NT2/D1 (cell line): Measurements from ENCODE around the gene PLEKHH1.

ENCODE experiments used
- DNase-seq: peaks from one replicate; pipeline ENCODE4 v3.0.0-alpha.2; 2011; ENCODE audit warnings: low read depth, low spot score
- H3K27me3 ChIP-seq: 2 replicates; pipeline ENCODE4 v1.6.0; 2011; ENCODE audit warnings: mild to moderate bottlenecking; ENCODE audit not compliant: insufficient read length, insufficient read depth
- H3K36me3 ChIP-seq: 2 replicates; pipeline ENCODE4 v1.6.1; 2011; ENCODE audit warnings: mild to moderate bottlenecking, low read length, mixed read lengths; ENCODE audit not compliant: insufficient read depth, insufficient read length
- H3K4me1 ChIP-seq: 2 replicates; pipeline ENCODE4 v1.5.1; 2011; ENCODE audit not compliant: insufficient read depth, insufficient read length
- H3K4me3 ChIP-seq: 2 replicates; pipeline ENCODE4 v1.5.1; 2011; ENCODE audit warnings: low read depth; ENCODE audit not compliant: insufficient read length
- H3K9ac ChIP-seq: 2 replicates; pipeline ENCODE4 v1.6.0; 2011; ENCODE audit warnings: low read depth; ENCODE audit not compliant: insufficient read length
- H3K9me3 ChIP-seq: 2 replicates; pipeline ENCODE4 v1.5.1; 2011; ENCODE audit warnings: mild to moderate bottlenecking, low read length; ENCODE audit not compliant: insufficient read depth
- SUZ12 ChIP-seq: IDR thresholded peaks from 2 replicates; pipeline ENCODE4 v1.6.1; 2011; ENCODE audit not compliant: insufficient read length, insufficient read depth; ENCODE audit errors: extremely low read depth
- YY1 ChIP-seq: IDR thresholded peaks from 2 replicates; pipeline ENCODE4 v1.6.1; 2011; ENCODE audit not compliant: insufficient read length, insufficient read depth
- ZNF274 ChIP-seq: IDR thresholded peaks from 2 replicates; pipeline ENCODE4 v1.6.1; 2011; ENCODE audit warnings: mild to moderate bottlenecking, low read depth, low read length

PLEKHH1 gene

GRCh38 chr14:67497716-67498115 lies 35.4 kb upstream of the PLEKHH1 start:
- no peak for DNase-seq
- TF ChIP-seq SUZ12 (no peak), YY1 (no peak), ZNF274 (no peak)
- Histone ChIP-seq H3K9me3 (peaks cover 19% of the 10 kb centered on the region), H3K4me1 (no peaks in the 10 kb centered on the region), H3K27me3 (no peaks in the 10 kb centered on the region), H3K9ac (no peak overlapping the region), H3K36me3 (no peaks in the 10 kb centered on the region), H3K4me3 (no peak overlapping the region)

GRCh38 chr14:67500981-67501380 lies 32.1 kb upstream of the PLEKHH1 start:
- TF ChIP-seq ZNF274: no peak
- TF ChIP-seq SUZ12: no peak
- TF ChIP-seq YY1: no peak
- no peak for DNase-seq
- Histone ChIP-seq H3K9me3 (no peaks in the 10 kb centered on the region), H3K9ac (no peak overlapping the region), H3K4me3 (no peak overlapping the region), H3K4me1 (no peaks in the 10 kb centered on the region), H3K36me3 (no peaks in the 10 kb centered on the region), H3K27me3 (no peaks in the 10 kb centered on the region)

GRCh38 chr14:67501670-67502069 lies 31.4 kb upstream of the PLEKHH1 start:
- Histone ChIP-seq H3K36me3 (no peaks in the 10 kb centered on the region), H3K4me1 (no peaks in the 10 kb centered on the region), H3K9ac (no peak overlapping the region), H3K9me3 (no peaks in the 10 kb centered on the region), H3K4me3 (no peak overlapping the region), H3K27me3 (no peaks in the 10 kb centered on the region)
- DNase-seq: no peak
- TF ChIP-seq YY1 (no peak), ZNF274 (no peak), SUZ12 (no peak)

GRCh38 chr14:67502867-67503266 lies 30.2 kb upstream of the PLEKHH1 start:
- H3K4me3 ChIP-seq: no peak overlapping the region
- no peaks in the 10 kb centered on the region for H3K4me1 ChIP-seq
- TF ChIP-seq SUZ12 (no peak), YY1 (no peak), ZNF274 (no peak)
- no peaks in the 10 kb centered on the region for H3K36me3 ChIP-seq
- no peak for DNase-seq
- H3K9ac ChIP-seq: no peak overlapping the region
- H3K27me3 ChIP-seq: no peaks in the 10 kb centered on the region
- no peaks in the 10 kb centered on the region for H3K9me3 ChIP-seq

DNA sequence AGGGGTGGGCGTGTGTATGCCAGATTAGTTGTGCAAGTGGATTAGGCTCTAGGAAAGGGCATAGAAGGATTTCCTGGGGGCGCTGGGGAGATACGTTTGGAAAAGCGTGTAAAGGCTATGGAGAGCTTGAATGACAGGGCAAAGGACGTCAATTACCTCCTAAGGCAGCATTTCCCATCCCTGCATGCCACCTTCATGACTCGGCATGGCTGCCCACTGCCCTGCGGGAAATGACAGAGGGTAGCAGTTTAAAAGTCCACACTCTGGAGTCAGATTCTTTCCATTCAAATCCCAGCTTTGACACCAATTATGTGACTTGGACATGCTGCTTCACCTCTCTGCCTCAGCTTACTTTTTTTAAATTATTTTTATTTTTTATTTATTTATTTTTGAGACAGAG lies 29.8 kb upstream of the PLEKHH1 start:
- no peak overlapping the region for H3K4me3 ChIP-seq
- DNase-seq: no peak
- no peaks in the 10 kb centered on the region for H3K36me3 ChIP-seq
- no peaks in the 10 kb centered on the region for H3K4me1 ChIP-seq
- no peak for TF ChIP-seq SUZ12
- TF ChIP-seq ZNF274: no peak
- no peak for TF ChIP-seq YY1
- no peak overlapping the region for H3K9ac ChIP-seq
- no peaks in the 10 kb centered on the region for H3K9me3 ChIP-seq
- no peaks in the 10 kb centered on the region for H3K27me3 ChIP-seq

DNA sequence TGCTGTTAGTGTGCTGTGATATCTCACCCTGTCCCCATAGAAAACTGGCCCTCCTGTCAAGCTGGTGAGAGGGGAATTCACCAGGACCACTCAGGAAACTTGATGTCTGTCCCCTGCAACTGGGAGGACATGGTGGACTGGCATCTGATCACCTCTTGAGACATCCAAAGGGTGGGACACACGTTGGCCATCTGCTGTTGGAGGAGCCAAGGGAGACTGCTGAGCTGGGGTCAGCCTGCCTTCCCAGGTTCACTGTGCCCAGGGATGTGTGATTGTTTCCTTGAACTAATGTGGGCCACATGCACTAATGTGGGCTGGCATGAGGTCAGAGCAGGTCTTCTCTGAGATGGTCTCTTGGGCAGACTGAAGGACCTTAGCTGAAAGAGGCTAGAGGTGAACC lies 27.8 kb upstream of the PLEKHH1 start:
- Histone ChIP-seq H3K9ac (no peak overlapping the region), H3K36me3 (no peaks in the 10 kb centered on the region), H3K4me3 (no peak overlapping the region), H3K4me1 (no peaks in the 10 kb centered on the region), H3K27me3 (no peaks in the 10 kb centered on the region), H3K9me3 (no peaks in the 10 kb centered on the region)
- TF ChIP-seq YY1 (no peak), ZNF274 (no peak), SUZ12 (no peak)
- no peak for DNase-seq

DNA sequence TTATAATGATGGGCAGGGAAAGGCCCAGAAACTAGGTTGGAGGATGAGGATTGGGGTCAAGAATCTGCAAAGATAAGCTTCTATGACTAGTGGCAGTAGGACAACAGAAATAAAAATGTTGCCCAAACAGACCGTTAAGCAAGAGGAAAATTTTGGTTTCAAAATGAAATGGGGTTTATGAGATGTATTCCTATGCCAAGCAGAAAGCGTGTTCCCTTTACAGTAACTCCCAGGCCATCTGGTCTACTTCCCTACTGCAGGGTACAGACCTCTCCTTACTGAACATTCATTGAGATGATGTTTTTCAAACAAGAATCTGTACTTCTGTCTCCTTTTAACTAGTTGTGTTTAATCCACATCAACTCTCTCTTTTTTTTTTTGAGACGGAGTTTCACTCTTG lies 24.1 kb upstream of the PLEKHH1 start:
- no peaks in the 10 kb centered on the region for H3K9me3 ChIP-seq
- H3K27me3 ChIP-seq: peaks cover 8% of the 10 kb centered on the region
- no peak overlapping the region for H3K4me3 ChIP-seq
- TF ChIP-seq ZNF274: no peak
- no peak for TF ChIP-seq SUZ12
- no peak for TF ChIP-seq YY1
- DNase-seq: no peak
- H3K36me3 ChIP-seq: no peaks in the 10 kb centered on the region
- H3K9ac ChIP-seq: no peak overlapping the region
- no peaks in the 10 kb centered on the region for H3K4me1 ChIP-seq

DNA sequence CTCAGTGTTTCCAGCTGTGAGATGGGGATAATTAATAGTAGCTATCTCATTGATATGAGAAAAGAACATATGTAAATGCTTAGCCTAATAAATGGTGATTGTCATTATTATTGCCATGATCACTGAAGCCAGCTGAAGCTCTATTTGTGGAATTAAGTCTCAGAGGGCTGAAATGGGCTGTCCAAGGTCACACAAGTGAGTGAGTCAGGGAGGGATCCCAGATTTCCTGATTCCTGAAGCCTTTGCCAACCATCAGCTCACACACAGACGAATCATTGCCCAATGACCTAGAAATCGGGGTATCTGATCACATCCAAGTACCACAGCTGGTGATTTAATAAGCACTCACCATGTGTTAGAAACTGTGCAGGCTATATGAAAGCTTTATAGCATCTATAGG lies 23.0 kb upstream of the PLEKHH1 start:
- H3K27me3 ChIP-seq: peaks cover 20% of the 10 kb centered on the region
- TF ChIP-seq YY1: no peak
- TF ChIP-seq ZNF274: no peak
- TF ChIP-seq SUZ12: no peak
- no peak for DNase-seq

More for the DNA sequence above, 23.0 kb upstream of the PLEKHH1 start:
- H3K9me3 ChIP-seq: no peaks in the 10 kb centered on the region
- no peak overlapping the region for H3K4me3 ChIP-seq
- no peaks in the 10 kb centered on the region for H3K4me1 ChIP-seq
- H3K9ac ChIP-seq: no peak overlapping the region
- no peaks in the 10 kb centered on the region for H3K36me3 ChIP-seq
